GM12878 (cell line): ENCODE measurements around the gene SLMAP. TPM values are rescaled to one million over a fixed set of nuclear protein-coding genes. Genes with fewer than 3 reads are reported as not detected.

Experiments used
- ATAC-seq: fragments of 200-7000 bp; cut with Tn5 transposase; 3 replicates; pipeline ENCODE4 v1.9.1; 2020; ENCODE audit warnings: mild to moderate bottlenecking, moderate library complexity
- BruUV-seq: library from RNA; stranded (reverse); fragments of 400-500 nt; replicated peaks from 2 replicates; lab custom pipeline; 2021; lab: Mats Ljungman, UMichigan
- CTCF ChIA-PET: fragments of 300-600 bp; sonication (Branson Sonifier 250); formaldehyde crosslinking; extraction: SDS; loops from one replicate; lab custom pipeline; 2021; ENCODE audit warnings: inconsistent platforms; lab: Yijun Ruan, JAX
- POLR2A ChIA-PET: fragments of 350-600 bp; formaldehyde crosslinking; extraction: SDS; loops from one replicate; lab custom pipeline; 2021; ENCODE audit warnings: inconsistent platforms; lab: Charles Lee
- RAD21 ChIA-PET: fragments of 300-600 bp; sonication (Branson Sonifier 250); formaldehyde crosslinking; loops from one replicate; lab custom pipeline; 2023; ENCODE audit warnings: antibody characterized with exemption; ENCODE audit not compliant: unreplicated experiment; lab: Charles Lee
- SMC1A ChIA-PET: fragments of 300-600 bp; sonication (Branson Sonifier 250); formaldehyde crosslinking; loops from one replicate; lab custom pipeline; 2023; ENCODE audit not compliant: unreplicated experiment, uncharacterized antibody; lab: Charles Lee
- DNase-seq: peaks from one replicate; pipeline ENCODE4 v3.0.0-alpha.2; 2011; ENCODE audit warnings: low read depth, low spot score
- FAIRE-seq: peaks from 3 replicates; lab custom pipeline; 2011; peaks lifted over from hg19 to GRCh38; lab: Jason Lieb, UNC
- H2AFZ ChIP-seq: 2 replicates; pipeline ENCODE4 v1.6.0; 2011; ENCODE audit warnings: low read depth, low read length, control low read depth; ENCODE audit not compliant: control insufficient read depth
- H3K27ac ChIP-seq: 2 replicates; pipeline ENCODE4 v1.5.1; 2011; ENCODE audit warnings: control low read depth; ENCODE audit not compliant: control insufficient read depth, insufficient read depth
- H3K27me3 ChIP-seq, 2 experiments: replicated peaks in 1 of 2; 2 replicates each; pipeline versions ENCODE4 v1.6.0 to v1.6.1; 2011; ENCODE audit warnings: low read length in 1 of 2; ENCODE audit not compliant: control insufficient read depth in 2 of 2, insufficient read depth in 2 of 2
- H3K36me3 ChIP-seq, 2 experiments: 2 replicates each; pipeline ENCODE4 v1.5.1; 2011; ENCODE audit warnings: low read length in 1 of 2; ENCODE audit not compliant: control insufficient read depth in 2 of 2, insufficient read depth in 2 of 2
- H3K4me1 ChIP-seq: 2 replicates; pipeline ENCODE4 v1.6.1; 2011; ENCODE audit warnings: mild to moderate bottlenecking, low read length, moderate library complexity, mixed read lengths; ENCODE audit not compliant: control insufficient read depth, insufficient read depth
- H3K4me2 ChIP-seq: 2 replicates; pipeline ENCODE4 v1.6.0; 2011; ENCODE audit warnings: control low read depth; ENCODE audit not compliant: control insufficient read depth, insufficient read depth
- H3K4me3 ChIP-seq: fragments of 200-600 bp; sonication (generic); 2 replicates; pipeline ENCODE4 v1.5.1; 2016
- H3K79me2 ChIP-seq: 2 replicates; pipeline ENCODE4 v1.6.0; 2011; ENCODE audit warnings: low read length; ENCODE audit not compliant: control insufficient read depth, insufficient read depth
- H3K9ac ChIP-seq: 2 replicates; pipeline ENCODE4 v1.8.0; 2011; ENCODE audit warnings: low read length, control low read depth, mixed read lengths; ENCODE audit not compliant: control insufficient read depth, insufficient read depth
- H3K9me3 ChIP-seq: replicated peaks from 3 replicates; pipeline ENCODE4 v1.5.1; 2011; ENCODE audit warnings: mild to moderate bottlenecking, low read length; ENCODE audit not compliant: control insufficient read depth, insufficient read depth
- H4K20me1 ChIP-seq: 2 replicates; pipeline ENCODE4 v1.6.0; 2011; ENCODE audit not compliant: control insufficient read depth, insufficient read depth
- BACH1 ChIP-seq: fragments of 450-650 bp; IDR thresholded peaks from 2 replicates; pipeline ENCODE4 v1.6.1; 2017; ENCODE audit warnings: mild to moderate bottlenecking, borderline replicate concordance
- CHD2 ChIP-seq: IDR thresholded peaks from 2 replicates; pipeline ENCODE4 v1.6.1; 2011; ENCODE audit warnings: low read depth, low read length, improper control_type of control experiment, borderline replicate concordance
- EZH2 ChIP-seq: IDR thresholded peaks from 2 replicates; pipeline ENCODE4 v1.6.1; 2012; ENCODE audit warnings: low read depth, mild to moderate bottlenecking, control low read depth, inconsistent platforms, low read length, borderline replicate concordance; ENCODE audit not compliant: control insufficient read depth
- FOXK2 ChIP-seq: fragments of 450-650 bp; IDR thresholded peaks from 2 replicates; pipeline ENCODE4 v1.6.1; 2017; ENCODE audit warnings: mild to moderate bottlenecking, moderate library complexity
- HDAC6 ChIP-seq: fragments of 200-600 bp; sonication (generic); IDR thresholded peaks from one replicate; pipeline ENCODE4 v1.8.0; 2017; ENCODE audit warnings: antibody characterized with exemption; ENCODE audit not compliant: unreplicated experiment
- IKZF2 ChIP-seq, 2 experiments: fragments of 450-650 bp; IDR thresholded peaks; 2 replicates each; pipeline ENCODE4 v1.6.1; 2017; ENCODE audit warnings: mild to moderate bottlenecking in 2 of 2, moderate library complexity in 2 of 2
- KAT2A ChIP-seq: conservative IDR thresholded peaks from 2 replicates; pipeline ENCODE4 v1.6.1; 2011; ENCODE audit warnings: low read depth, low read length; ENCODE audit not compliant: control insufficient read depth
- MYB ChIP-seq: fragments of 150-350 bp; IDR thresholded peaks from 2 replicates; pipeline ENCODE4 v1.6.1; 2014; ENCODE audit warnings: mild to moderate bottlenecking, low read depth, low read length, borderline replicate concordance
- NFXL1 ChIP-seq: fragments of 450-650 bp; IDR thresholded peaks from 2 replicates; pipeline ENCODE4 v1.6.1; 2017; ENCODE audit warnings: antibody characterized with exemption, mild to moderate bottlenecking, borderline replicate concordance
- POLR2AphosphoS5 ChIP-seq: IDR thresholded peaks from 2 replicates; pipeline ENCODE4 v1.6.1; 2011; ENCODE audit warnings: mild to moderate bottlenecking, low read length, inconsistent platforms
- POU2F2 ChIP-seq: IDR thresholded peaks from 3 replicates; pipeline ENCODE4 v1.6.1; 2011; ENCODE audit warnings: low read depth, mild to moderate bottlenecking, low read length, borderline replicate concordance
- SMARCA5 ChIP-seq: fragments of 450-650 bp; IDR thresholded peaks from 2 replicates; pipeline ENCODE4 v1.6.1; 2017; ENCODE audit warnings: mild to moderate bottlenecking
- SMC3 ChIP-seq: IDR thresholded peaks from 2 replicates; pipeline ENCODE4 v1.6.1; 2011; ENCODE audit warnings: low read length, improper control_type of control experiment, borderline replicate concordance
- SP1 ChIP-seq: IDR thresholded peaks from one replicate; pipeline ENCODE4 v1.6.1; 2011; ENCODE audit warnings: low read depth, low read length
- TCF12 ChIP-seq: IDR thresholded peaks from 2 replicates; pipeline ENCODE4 v1.6.1; 2011; ENCODE audit warnings: low read depth, mild to moderate bottlenecking, low read length
- WGBS: methylation state at CpG from one replicate; pipeline ENCODE4 v1.1.6; 2016; ENCODE audit warnings: low lambda C conversion rate; ENCODE audit not compliant: insufficient replicate concordance, insufficient coverage; ENCODE audit errors: missing lambda C conversion rate; 5-methylcytosine and 5-hydroxymethylcytosine counted together
- in situ Hi-C: fragments of 300-500 bp; cut with MboI; formaldehyde crosslinking; loops from 9 replicates; pipeline ENCODE4 v1.14.3; 2018; ENCODE audit warnings: mixed read lengths
- intact Hi-C: fragments of 100-400 bp; cut with micrococcal nuclease; formaldehyde crosslinking; loops from one replicate; pipeline ENCODE4 v1.14.2; 2022; ENCODE audit not compliant: unreplicated experiment
- polyA plus RNA-seq, 11 experiments: library from polyadenylated mRNA; depleted of rRNA in 4 of 11; unstranded in 6 of 11; stranded (reverse) in 5 of 11; fragments of >200 nt; fragmentation: Nextera tagmentation in 4 of 11; fragmentation: Illumina TruSeq in 1 of 11; extraction: Ambion mirVana in 4 of 11; extraction: Trizol in 1 of 11; gene quantifications; 1 replicate in 1 of 11; 2 replicates in 10 of 11; pipeline versions ENCODE4 v1.2.1 to v1.2.3, GENCODE V29; 2011 to 2016; ENCODE audit warnings: inconsistent platforms in 2 of 11, missing spikeins in 2 of 11, low read depth in 1 of 11
- total RNA-seq, 4 experiments: library from RNA; depleted of rRNA in 3 of 4; stranded (reverse); fragments of >200 nt in 3 of 4; fragmentation: Illumina TruSeq in 1 of 4; extraction: Trizol in 1 of 4; gene quantifications; 2 replicates each; pipeline versions ENCODE4 v1.2.1 to v1.2.3, GENCODE V29; 2013 to 2021
- TF ChIP-seq, protein P1 (sequence below): fragments of 150-350 bp; IDR thresholded peaks from 2 replicates; pipeline ENCODE4 v1.6.1; 2014; ENCODE audit warnings: mild to moderate bottlenecking, low read depth, low read length
- TF ChIP-seq, protein P2 (sequence below): fragments of 450-650 bp; IDR thresholded peaks from 2 replicates; pipeline ENCODE4 v1.6.1; 2017; ENCODE audit warnings: mild to moderate bottlenecking, moderate library complexity
- TF ChIP-seq, protein P3 (sequence below): IDR thresholded peaks from 2 replicates; pipeline ENCODE4 v1.6.1; 2012; ENCODE audit warnings: low read depth, low read length, improper control_type of control experiment
- TF ChIP-seq, protein P4 (sequence below): IDR thresholded peaks from 2 replicates; pipeline ENCODE4 v1.6.1; 2011; ENCODE audit warnings: borderline replicate concordance, low read depth, mild to moderate bottlenecking, moderate library complexity, low read length; ENCODE audit not compliant: insufficient read depth, poor library complexity, severe bottlenecking

Gene SLMAP
- total and polyA plus RNA-seq, 10 of the 15 experiments (the other 5 are each of a cell fraction or from before 2014, with no cell fraction given): 8.3 to 43.8 (median 26.4) TPM

DNA sequence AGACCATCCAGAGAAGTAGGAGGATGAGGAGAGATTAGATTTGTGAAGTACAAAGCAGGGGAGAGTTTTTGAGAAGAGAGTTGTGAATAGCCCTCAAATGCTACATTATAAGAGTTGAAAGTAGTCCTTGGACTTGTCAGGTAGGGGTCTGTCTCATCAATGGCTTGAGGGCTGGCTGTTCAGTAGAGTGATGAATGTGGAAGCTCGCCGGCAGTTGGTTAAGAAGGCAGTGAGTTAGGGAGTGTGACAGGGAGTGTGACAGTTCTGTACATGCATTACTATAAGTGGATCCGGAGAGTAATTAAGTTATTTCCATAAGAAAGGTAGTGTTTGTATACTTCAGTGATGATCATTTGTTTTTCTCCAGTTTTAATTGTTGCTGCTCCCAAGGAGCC is 32.5 kb downstream of the SLMAP start:
- SMC1A ChIA-PET: interaction anchor here (6.4 kb wide), 1 partner anchor 10 kb away, joined by 39 read pairs; no protein-coding TSS in a partner anchor
- Histone ChIP-seq H4K20me1 (no peaks in the 10 kb centered on the region), H3K4me3 (peak overlapping the region; percentile 23; the same call in 1 of the 2 replicates), H3K4me2 (peak overlapping the region; percentile 58), H3K9ac (no peak overlapping the region), H3K79me2 (peaks cover 46% of the 10 kb centered on the region), H3K36me3 (no peaks in the 10 kb centered on the region; a peak in 1 of 4 replicates), H3K9me3 (no peaks in the 10 kb centered on the region; the same call in 2 of the 3 replicates), H3K27ac (peak overlapping the region; percentile 53), H2AFZ (no peak overlapping the region), H3K4me1 (peaks cover 21% of the 10 kb centered on the region), H3K27me3 (no peaks in the 10 kb centered on the region)
- RAD21 ChIA-PET: no interaction called here
- in situ Hi-C loops (no loop called here), intact Hi-C loops (no loop called here)
- ATAC-seq (peak; percentile 16), DNase-seq (no peak), FAIRE-seq (no peak)
- 91% methylated on average over 3 of the region's 3 CpGs for WGBS
- POLR2A ChIA-PET: interaction anchor here (1.0 kb wide), 1 partner anchor 11 kb away, joined by 4 read pairs; no protein-coding TSS in a partner anchor
- CTCF ChIA-PET: no interaction called here
- BruUV-seq: no TSS peak
- TF ChIP-seq, protein P1, sequence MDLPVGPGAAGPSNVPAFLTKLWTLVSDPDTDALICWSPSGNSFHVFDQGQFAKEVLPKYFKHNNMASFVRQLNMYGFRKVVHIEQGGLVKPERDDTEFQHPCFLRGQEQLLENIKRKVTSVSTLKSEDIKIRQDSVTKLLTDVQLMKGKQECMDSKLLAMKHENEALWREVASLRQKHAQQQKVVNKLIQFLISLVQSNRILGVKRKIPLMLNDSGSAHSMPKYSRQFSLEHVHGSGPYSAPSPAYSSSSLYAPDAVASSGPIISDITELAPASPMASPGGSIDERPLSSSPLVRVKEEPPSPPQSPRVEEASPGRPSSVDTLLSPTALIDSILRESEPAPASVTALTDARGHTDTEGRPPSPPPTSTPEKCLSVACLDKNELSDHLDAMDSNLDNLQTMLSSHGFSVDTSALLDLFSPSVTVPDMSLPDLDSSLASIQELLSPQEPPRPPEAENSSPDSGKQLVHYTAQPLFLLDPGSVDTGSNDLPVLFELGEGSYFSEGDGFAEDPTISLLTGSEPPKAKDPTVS: no peak
- TF ChIP-seq, protein P2, sequence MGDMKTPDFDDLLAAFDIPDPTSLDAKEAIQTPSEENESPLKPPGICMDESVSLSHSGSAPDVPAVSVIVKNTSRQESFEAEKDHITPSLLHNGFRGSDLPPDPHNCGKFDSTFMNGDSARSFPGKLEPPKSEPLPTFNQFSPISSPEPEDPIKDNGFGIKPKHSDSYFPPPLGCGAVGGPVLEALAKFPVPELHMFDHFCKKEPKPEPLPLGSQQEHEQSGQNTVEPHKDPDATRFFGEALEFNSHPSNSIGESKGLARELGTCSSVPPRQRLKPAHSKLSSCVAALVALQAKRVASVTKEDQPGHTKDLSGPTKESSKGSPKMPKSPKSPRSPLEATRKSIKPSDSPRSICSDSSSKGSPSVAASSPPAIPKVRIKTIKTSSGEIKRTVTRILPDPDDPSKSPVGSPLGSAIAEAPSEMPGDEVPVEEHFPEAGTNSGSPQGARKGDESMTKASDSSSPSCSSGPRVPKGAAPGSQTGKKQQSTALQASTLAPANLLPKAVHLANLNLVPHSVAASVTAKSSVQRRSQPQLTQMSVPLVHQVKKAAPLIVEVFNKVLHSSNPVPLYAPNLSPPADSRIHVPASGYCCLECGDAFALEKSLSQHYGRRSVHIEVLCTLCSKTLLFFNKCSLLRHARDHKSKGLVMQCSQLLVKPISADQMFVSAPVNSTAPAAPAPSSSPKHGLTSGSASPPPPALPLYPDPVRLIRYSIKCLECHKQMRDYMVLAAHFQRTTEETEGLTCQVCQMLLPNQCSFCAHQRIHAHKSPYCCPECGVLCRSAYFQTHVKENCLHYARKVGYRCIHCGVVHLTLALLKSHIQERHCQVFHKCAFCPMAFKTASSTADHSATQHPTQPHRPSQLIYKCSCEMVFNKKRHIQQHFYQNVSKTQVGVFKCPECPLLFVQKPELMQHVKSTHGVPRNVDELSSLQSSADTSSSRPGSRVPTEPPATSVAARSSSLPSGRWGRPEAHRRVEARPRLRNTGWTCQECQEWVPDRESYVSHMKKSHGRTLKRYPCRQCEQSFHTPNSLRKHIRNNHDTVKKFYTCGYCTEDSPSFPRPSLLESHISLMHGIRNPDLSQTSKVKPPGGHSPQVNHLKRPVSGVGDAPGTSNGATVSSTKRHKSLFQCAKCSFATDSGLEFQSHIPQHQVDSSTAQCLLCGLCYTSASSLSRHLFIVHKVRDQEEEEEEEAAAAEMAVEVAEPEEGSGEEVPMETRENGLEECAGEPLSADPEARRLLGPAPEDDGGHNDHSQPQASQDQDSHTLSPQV: no peak
- TF ChIP-seq, protein P3, sequence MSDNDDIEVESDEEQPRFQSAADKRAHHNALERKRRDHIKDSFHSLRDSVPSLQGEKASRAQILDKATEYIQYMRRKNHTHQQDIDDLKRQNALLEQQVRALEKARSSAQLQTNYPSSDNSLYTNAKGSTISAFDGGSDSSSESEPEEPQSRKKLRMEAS: no peak
- TF ChIP-seq KAT2A: no peak
- TF ChIP-seq CHD2: no peak
- TF ChIP-seq BACH1: no peak
- no peak for TF ChIP-seq POU2F2
- no peak for TF ChIP-seq SP1
- no peak for TF ChIP-seq IKZF2 (IDR thresholded peaks at IDR 0.05)
- TF ChIP-seq POLR2AphosphoS5: no peak
- TF ChIP-seq HDAC6: no peak
- TF ChIP-seq SMC3: no peak
- TF ChIP-seq EZH2: no peak
- TF ChIP-seq TCF12: no peak
- TF ChIP-seq, protein P4, sequence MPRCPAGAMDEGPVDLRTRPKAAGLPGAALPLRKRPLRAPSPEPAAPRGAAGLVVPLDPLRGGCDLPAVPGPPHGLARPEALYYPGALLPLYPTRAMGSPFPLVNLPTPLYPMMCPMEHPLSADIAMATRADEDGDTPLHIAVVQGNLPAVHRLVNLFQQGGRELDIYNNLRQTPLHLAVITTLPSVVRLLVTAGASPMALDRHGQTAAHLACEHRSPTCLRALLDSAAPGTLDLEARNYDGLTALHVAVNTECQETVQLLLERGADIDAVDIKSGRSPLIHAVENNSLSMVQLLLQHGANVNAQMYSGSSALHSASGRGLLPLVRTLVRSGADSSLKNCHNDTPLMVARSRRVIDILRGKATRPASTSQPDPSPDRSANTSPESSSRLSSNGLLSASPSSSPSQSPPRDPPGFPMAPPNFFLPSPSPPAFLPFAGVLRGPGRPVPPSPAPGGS: no peak
- TF ChIP-seq MYB: no peak
- no peak for TF ChIP-seq NFXL1
- no peak for TF ChIP-seq FOXK2
- TF ChIP-seq SMARCA5: no peak
